Suprapubic skin (tissue), 4 donors: ENCODE measurements around the gene CCBE1.

Source experiments
- EP300 ChIP-seq: sonication (generic); formaldehyde crosslinking; IDR thresholded peaks from one replicate; pipeline ENCODE4 v1.6.1; 2017; ENCODE audit warnings: antibody characterized with exemption
- POLR2A ChIP-seq, 2 donors: fragments of 450-650 bp; IDR thresholded peaks; one replicate each; pipeline ENCODE4 v1.6.1; 2017; ENCODE audit warnings: antibody characterized with exemption in 2 of 2, mild to moderate bottlenecking in 2 of 2, moderate library complexity in 2 of 2
- POLR2AphosphoS5 ChIP-seq, 3 donors: sonication (generic); formaldehyde crosslinking; IDR thresholded peaks; one replicate each; pipeline ENCODE4 v1.6.1; 2017; ENCODE audit warnings: antibody characterized with exemption in 3 of 3
- TF ChIP-seq, protein P1 (sequence below), 2 donors: fragments of 200-600 bp in 1 of 2; fragments of 450-650 bp in 1 of 2; sonication (generic) in 1 of 2; IDR thresholded peaks; one replicate each; pipeline ENCODE4 v1.5.1; 2016 to 2019; ENCODE audit warnings: antibody characterized with exemption in 2 of 2, mild to moderate bottlenecking in 1 of 2, moderate library complexity in 1 of 2

GRCh38 chr18:59708988-59709387 is 11.8 kb upstream of the CCBE1 start:
- TF ChIP-seq, protein P1, sequence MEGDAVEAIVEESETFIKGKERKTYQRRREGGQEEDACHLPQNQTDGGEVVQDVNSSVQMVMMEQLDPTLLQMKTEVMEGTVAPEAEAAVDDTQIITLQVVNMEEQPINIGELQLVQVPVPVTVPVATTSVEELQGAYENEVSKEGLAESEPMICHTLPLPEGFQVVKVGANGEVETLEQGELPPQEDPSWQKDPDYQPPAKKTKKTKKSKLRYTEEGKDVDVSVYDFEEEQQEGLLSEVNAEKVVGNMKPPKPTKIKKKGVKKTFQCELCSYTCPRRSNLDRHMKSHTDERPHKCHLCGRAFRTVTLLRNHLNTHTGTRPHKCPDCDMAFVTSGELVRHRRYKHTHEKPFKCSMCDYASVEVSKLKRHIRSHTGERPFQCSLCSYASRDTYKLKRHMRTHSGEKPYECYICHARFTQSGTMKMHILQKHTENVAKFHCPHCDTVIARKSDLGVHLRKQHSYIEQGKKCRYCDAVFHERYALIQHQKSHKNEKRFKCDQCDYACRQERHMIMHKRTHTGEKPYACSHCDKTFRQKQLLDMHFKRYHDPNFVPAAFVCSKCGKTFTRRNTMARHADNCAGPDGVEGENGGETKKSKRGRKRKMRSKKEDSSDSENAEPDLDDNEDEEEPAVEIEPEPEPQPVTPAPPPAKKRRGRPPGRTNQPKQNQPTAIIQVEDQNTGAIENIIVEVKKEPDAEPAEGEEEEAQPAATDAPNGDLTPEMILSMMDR (IDR thresholded peaks at IDR 0.05) = no peak
- TF ChIP-seq EP300 (no peak), POLR2A (IDR thresholded peaks at IDR 0.05) (no peak), POLR2AphosphoS5 (IDR thresholded peaks at IDR 0.05) (no peak)
